ENCODE results near the gene FAM83E. TPM values are rescaled to one million over a fixed set of nuclear protein-coding genes. Genes with fewer than 3 reads are reported as not detected.

FAM83E gene
- total and polyA plus RNA-seq, 2 of the 8 experiments (the other 6 are each of a cell fraction or from before 2014, with no cell fraction given) = 1.8 to 5.3 TPM

- no peak for TF ChIP-seq USF2 (IDR thresholded peaks at IDR 0.05; ENCODE audit: low read length)
- TF ChIP-seq SP1 (IDR thresholded peaks at IDR 0.05; ENCODE audit: low read depth, low read length) = peak; percentile 56; the same call in 1 of the 2 replicates
- no peak for TF ChIP-seq SIX5 (IDR thresholded peaks at IDR 0.05; ENCODE audit: low read depth, low read length)
These were observed 30.7 kb upstream of the FAM83E start (continued) for GRCh38 chr19:48645620-48646000.
